ENCODE measurements around the gene SNX6.
"Not testable (repeated sequence)": the region's sequence is repeated elsewhere in the genome, so short reads cannot be mapped to it uniquely, and the experiment has no call there.

Gene SNX6

DNA sequence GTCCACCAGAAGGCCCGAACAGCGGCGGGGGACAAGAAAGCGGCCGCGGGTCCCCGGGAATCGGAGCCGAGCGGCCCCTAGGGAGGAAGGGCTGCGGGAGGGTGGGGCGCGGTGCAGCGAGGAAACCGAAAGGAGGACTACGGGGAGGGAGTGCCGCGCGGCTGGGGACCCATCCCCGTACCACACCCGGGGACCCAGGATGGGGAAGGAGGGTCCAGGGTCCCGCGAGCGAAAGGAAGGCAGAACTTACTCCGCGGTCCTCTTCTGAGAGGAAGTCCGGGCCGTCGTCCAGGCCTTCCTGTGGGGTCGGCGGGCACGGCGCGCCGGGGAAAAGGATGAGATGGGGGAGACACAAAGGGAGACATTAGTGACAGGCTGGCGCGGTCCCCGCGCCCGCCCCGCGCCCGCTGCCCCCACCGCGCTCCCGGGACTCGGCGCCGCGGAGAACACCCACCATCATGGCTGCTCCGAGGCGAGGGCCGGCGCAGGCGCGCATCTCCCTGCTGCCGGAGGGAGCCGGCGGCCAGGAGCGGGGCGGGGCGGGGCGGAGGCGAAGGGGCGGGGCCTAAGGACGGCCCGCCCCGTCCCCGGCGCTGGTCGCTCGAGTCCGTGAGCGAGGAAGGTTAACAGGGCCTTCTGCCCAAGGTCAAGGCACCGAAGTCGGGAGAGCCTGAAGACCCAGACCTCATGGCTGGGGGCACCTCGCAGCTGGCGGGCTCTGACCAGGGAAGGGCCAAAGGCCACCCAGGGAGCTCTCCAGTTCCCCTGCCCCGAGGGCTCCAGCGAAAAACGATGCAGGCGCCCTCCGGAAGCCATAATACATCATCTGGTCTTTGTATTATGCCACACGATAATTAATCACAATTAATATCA lies at the start of gene SNX6:
TSS of gene SNX6 (minus strand) at position 492 of the 873 bp plus-strand sequence. CDS start at position 460, 32 bp downstream.
- peak; percentile 71 for DNase-seq

DNA sequence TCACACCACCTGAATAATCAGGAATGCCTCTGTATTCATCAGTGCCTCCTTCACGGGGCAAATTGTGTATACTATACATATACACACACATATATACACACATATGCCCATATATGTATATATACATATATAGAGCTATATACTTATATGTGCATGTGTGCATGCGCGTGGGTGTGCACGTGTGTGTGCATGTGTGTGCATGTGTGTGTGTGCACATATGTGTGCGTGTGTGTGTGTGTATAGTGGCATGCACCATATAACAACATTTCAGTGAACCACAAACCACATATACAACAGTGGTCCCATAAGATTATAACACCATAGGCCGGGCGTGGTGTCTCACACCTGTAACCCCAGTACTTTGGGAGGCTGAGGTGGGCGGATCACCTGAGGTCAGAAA lies 48.8 kb upstream of the SNX6 start:
- no peak for DNase-seq

DNA sequence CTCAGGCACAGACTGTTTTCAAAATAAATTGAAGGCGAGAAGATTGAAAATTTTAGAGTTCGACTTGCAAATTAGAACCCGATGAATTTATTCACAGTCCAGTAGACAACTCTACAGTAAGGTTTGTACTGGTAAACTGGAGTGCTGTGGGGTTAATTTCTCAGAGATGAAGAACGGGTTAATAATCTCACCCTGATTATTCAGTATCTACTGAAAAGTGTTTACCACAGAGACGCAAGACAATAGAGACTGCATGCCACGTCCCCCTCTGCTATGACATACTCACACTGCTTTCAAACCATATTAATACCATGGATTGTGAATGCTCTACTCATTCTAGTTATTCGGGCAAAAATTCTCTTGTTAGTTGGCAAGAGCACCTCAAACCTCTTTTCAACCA lies 48.4 kb upstream of the SNX6 start:
- DNase-seq: no peak

DNA sequence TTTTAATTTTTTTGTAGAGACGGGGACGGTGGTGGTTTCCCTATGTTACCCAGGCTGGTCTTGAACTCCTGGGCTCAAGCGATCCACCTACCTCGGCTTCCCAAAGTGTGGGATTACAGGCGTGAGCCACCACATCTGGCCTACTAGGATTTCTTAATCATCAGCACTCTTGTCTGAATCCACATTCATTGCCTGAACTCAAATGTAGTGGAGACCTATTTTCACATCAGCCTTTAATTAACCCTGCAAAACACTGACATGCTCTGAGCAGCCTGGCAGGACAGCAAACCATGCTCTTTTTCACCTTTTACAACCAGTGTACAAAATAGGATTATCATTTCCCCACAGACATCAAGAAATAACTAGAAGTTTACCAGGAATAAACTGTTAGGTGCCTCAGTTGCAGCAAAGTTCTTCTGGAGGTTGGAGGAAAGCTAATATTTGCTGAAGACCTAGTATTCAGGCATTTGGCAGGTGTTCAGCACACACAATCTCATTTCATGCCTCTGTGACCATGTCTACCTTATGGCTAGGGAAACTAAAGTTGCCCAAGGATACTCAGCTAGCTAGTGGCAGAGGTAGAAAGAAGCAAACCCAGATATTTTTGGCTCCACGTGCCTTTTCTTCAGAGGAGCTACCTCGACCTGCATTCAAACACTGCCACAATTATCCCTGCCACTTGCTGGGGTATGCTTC lies 46.7 kb upstream of the SNX6 start:
- DNase-seq: no peak

DNA sequence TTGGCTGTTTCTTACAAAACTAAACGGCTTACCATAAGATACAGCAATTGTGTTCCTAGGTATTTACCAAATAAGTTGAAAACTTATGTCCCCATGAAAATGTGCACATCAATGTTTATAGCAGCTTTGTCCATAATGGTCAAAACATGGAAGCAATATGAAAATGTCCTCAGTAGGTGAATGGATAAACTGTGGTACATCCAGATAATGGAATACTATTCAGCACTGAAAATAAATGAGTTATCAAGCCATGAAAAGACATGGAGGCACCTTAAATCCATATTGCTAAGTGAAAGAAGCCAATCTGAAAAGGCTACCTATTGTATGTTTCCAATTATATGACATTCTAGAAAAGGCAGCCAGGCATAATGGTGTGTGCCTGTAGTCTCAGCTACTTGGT lies 43.8 kb upstream of the SNX6 start:
- no peak for DNase-seq

DNA sequence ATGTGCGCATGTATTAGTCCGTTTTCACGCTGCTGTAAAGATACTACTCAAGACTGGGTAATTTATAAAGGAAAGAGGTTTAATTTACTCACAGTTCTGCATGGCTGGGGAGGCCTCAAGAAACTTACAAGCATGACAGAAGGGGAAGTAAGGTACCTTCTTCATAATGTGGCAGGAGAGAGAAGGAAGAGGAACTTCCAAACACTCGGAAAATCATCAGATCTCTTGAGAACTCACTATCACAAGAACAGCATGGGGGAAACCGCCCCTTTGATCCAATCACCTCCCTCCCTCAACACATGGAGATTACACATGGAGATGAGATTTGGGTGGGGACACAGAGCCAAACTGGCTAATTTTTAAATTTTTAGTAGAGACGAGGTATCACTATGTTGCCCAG lies 41.8 kb upstream of the SNX6 start:
- DNase-seq: no peak

DNA sequence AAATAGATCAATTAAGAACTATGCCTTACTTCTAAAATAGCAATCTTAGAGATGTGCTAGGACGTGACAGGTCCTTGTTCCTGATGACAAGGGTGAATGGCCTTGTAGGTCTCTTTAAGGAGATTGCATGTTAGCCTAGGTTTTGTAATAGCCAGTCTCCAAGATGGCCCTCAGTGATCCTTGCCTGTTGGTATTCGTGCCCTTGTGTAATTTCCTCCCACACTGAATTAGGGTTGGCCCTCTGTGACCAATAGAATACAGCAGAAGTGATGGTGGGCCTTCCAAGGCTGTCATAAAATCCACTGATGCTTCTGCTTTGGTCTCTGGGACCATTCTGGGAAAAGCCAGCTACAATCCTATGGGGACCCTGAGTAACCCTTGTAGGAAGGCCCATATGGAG lies 38.2 kb upstream of the SNX6 start:
- DNase-seq: no peak

DNA sequence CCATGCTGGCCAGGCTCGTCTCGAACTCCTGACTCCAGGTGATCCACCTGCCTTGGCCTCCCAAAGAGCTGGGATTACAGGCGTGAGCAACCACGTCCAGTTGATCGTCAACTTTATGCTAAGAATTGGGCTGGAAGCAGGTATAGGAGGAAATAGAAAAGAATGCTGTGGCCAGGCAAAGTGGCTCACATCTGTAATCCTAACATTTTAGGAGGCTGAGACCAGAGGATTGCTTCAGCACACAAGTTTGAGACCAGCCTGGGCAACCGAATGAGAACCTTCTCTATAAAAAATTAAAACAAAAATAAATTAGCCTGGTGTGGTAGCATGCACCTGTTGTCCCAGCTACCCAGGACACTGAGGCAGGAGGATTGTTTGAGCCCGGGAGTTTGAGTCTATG lies 37.1 kb upstream of the SNX6 start:
- DNase-seq: no peak

DNA sequence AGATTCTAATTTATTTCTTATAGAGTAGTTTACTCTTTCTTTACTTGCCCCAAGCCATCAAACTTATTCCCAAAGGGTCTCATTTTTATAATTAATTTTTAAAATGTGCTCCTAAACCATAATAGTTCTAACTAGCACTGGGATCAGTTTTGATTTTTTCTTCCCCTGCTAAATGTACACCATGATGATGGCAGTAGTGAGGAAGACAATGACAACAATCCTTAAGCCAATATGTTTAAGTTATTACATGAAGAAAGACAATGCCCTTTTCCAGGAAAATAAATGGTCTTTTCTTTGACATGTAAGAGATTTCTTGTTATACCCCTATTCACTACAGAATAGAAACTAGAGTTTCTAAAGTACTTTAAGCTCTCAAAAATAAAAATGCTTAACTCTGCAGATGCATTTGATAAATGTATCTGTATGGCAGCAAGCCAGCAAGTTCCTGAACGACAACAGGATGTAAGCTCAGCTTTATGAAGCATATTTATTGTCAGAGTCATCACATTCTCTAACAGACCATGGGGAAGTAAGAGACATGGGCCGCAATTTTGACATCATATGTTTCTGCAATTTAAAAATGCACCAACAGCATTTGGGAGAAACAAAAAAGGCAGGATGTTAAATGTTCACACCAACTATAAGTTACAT lies 36.0 kb upstream of the SNX6 start:
- no peak for DNase-seq

DNA sequence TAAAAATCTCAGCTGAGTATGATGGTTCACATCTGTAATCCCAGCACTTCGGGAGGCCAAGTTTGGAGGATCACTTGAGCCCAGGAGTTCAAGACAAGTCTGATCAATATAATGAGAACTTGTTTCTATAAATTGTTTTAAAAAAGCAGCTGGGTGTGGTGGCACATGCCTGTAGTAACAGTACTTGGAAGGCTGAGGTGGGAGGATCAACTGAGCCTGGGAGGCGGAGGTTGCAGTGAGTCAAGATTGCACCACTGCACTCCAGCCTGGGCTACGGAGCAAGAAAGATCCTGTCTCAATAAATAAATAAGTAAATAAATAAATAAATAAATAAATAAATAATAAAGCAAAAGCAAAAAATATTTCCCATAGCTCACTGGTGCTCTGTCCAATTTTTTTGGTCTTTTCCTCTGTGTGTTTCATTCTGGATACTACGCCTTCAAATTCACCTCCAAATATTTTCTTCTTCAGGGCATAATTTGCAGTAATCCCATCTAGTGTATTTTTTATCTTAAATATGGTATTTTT lies 32.7 kb upstream of the SNX6 start:
- DNase-seq: no peak

DNA sequence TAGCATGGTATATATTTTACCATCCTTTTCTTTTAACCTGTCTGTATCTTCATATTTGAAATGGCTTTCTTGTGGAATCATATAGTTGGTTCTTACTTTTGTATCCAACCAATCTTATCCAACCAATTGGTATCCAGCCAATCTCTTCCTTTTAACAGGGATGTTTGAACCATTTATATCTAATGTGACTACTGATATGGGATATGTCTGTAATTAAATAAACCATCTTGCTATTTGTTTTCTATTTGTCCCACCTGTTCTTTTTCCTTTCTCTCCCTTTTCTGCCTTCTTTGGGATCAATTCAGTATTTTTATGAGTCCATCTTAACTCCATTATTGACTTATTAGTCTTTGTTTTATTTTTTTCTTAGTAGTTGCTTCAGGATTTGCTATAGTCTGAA lies 30.8 kb upstream of the SNX6 start:
- DNase-seq: no peak

DNA sequence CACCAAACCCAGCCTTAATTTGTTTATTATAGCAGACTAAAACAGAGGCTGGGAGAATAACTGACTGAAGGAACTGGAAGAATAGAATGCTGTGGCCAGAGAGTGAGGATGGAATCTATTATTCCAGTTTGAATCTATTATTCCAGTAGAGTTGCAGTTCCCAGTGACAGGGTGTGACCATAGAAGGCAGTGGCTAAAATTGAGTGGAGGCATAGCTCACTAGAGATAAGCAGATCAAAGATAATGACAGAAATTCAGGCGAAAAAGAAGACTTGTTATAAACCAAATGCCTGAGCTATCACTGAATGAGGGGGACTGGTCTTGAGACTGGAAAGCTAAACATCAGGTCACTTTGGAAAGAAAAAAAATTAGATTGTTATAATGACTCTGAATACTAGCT lies 26.0 kb upstream of the SNX6 start:
- DNase-seq: no peak

DNA sequence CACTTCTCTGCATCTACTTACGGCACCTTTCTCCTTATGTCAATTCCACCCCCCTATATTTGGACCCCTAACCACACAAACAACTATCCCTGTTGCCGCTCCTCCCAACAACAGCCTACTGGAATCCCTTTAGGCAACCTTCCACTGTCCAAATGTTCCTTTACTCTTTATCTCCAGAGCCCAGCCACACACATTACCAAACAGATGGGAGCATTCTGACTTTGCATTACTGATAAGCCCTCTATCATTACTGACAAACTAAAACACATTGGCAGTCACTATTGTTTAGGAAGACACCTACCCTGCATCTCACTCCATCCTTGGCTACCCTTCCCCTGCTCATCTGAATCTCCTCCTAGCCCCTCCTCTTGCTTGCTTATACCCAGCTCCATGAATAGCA lies 23.1 kb upstream of the SNX6 start:
- not testable (repeated sequence) for DNase-seq

DNA sequence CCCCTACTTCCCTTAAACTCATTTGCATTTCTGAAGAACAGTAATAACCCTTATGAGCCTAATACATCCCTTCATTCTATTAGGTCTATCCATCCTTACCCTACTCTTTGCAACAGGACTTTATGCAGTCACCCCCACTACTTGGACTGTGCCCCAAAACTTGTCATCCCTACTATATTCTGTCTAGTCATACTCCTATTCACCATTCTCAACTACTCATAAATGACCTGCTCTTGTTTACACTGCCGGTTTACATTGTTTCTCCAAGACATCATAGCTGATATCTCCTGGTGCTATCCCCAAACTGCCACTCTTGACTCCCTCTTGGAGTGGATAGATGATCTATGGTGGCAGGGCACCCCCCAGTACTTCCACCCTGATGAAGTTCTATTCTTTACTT lies 22.4 kb upstream of the SNX6 start:
- not testable (repeated sequence) for DNase-seq

DNA sequence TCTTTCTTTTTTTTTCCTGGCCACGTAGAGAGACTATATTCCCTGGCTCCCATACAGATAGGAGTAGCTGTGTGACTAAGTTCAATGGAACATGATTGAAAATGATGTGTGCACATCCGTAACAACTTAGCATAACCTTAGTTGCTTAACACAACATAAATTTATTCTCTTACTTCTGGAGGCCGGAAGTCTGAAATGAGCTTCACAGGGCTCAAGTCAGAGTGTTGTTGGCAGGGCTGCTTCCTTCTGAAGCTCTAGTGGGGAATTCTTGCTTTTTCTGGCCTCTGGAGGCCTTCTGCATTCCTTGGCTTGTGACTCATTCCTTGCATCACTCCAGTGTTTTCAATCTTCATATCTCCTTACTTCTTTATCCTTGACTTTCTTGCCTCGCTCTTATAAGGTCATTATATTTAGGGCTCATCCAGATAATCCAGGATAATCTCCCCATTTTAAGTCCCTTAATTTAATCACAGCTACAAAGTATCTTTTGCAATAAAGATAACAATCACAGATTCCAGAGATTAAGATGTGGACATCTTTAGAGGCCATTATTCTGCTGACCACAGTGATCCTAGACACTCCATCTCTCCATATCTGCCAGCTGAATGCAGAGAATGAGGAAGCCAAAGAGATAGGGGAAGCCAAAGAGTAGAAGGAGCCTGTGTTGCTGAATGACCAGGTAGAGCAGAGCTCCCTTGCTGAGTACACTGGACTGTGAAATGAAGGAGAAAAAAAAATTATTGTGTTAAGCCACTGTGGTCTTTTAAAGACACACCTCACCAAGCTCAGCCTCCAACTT lies 21.0 kb upstream of the SNX6 start:
- DNase-seq: no peak

DNA sequence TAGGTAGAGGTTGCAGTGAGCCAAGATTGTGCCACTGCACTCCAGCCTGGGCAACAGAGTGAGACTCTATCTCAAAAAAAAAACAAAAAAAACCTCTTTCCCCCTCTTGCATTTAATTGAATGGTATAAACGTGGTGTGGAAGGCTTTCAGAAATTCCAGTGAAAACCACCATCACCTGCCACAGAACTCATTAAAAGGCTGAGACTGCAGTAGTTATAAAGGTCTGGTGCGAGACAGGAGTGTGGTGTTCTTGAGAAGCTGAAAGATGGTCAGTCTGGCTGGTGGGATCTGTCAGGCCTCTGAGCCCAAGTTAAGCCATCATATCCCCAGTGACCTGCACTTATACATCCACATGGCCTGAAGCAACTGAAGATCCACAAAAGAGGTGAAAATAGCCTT lies 20.1 kb upstream of the SNX6 start:
- not testable (repeated sequence) for DNase-seq

DNA sequence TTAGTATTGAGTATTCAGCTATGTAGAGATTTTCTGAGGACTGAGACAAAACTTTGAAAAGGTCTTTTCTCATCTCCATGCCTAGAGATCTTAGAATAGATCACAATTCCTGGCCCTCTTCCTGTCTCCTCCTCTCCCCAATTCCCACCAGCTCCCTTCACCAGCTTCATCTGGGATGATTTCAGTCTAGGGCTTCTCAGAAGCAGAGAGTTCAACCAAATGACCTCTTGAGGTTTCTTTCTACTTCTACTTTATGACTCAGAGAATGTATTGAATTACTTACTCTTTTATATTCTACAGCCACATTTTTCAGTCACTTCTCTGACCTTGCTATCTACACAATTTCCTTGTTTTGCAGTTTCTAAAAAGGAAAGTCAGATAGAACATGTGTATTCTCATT lies 19.4 kb upstream of the SNX6 start:
- DNase-seq: no peak

DNA sequence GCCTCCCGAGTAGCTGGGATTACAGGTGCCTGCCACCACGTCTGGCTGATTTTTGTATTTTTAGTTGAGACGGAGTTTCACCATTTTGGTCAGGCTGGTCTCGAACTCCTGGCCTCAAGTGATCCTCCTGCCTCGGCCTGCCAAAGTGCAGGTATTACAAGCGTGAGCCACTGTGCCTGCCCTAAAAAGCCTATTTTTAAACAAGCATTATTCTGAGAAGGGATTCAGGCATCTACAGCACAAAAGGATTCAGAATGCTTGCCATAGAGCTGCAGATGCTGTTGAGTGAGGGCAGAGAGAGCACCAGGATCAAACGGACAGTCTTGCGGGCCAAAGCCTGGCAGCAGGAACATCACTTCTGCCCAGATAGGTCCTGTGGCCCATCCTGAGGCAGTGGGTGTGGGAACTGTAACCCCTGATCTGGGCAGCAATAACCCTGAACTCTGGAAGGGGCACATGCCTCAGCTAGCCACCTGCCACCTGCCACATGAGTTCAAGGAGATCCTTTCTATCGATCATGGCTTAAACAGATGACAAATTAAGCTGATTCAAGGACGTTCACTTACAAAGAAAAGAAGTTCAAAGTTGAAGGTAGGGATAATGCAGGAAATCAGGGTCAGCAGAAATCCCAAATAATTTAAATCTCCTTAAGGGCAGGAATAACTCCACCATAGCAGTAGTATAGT lies 16.8 kb upstream of the SNX6 start:
- DNase-seq: no peak

DNA sequence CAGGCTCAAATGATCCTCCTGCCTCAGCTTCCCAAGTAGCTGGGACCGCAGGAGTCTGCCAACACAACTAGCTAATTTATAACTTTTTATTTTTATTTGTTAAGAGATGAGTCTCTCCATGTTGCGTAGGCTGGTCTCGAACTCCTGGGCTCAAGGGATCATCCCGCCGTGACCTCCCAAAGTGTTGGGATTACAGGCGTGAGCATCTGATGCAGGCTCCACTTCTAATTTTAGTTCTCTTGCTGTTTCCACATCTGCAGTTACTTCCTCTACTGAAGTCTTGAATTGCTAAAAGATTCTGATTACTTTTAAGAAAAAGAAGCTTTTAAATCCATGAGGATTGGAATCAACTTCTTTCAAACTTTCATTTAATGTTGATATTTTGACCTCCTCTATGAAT lies 13.4 kb upstream of the SNX6 start:
- no peak for DNase-seq

DNA sequence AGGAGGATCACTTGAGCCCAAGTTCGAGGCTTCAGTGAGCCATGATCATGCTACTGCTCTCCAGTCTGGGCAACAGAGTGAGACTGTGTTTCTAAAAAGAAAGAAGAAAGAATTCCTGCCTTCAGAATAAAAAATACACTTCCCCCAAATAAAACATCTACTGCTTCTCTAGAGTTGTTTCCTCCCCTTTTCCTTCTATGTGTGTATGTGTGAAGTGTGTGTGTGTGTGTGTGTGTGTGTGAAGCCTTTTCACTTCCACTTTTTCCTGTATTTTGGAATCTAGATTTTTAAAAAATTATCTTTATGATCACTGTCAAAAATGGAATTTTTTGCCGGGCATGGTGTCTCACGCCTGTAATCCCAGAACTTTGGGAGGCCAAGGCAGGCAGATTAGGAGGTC lies 12.6 kb upstream of the SNX6 start:
- no peak for DNase-seq

DNA sequence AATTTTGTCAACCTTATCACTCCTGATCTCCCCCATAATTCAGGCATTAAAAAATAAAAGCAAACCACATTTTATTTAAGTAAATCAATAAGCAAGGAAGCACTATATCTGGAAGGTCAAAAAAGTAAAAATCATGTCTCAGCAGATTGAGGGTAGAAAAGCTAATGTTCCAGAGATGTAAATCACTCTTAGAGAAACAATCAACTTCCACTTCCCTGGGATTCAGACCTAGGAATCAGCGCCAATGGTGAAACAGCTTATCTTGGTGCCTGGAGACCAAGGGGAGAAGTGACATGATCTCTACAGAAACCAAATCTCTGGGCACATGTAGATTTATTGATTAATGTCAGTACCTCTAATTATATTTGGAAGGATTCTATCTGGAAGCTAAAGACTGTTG lies 10.9 kb upstream of the SNX6 start:
- DNase-seq: no peak

DNA sequence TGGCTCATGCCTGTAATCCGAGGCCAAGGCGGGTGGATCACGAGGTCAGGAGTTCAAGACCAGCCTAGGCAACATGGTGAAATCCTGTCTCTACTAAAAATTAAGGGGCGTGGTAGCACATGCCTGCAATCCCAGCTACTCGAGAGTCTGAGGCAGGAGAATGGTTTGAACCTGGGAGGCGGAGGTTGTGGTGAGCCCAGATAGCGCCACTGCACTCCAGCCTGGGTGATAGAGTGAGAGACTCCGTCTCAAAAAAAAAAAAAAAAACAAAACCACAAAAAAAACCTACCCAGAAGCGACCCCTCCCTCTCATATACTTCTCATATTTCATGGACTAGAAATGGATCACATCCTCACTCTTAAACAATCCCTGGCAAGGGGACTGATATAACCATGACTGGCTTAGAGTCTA lies 4.4 kb upstream of the SNX6 start:
- DNase-seq: not testable (repeated sequence)
